ENCODE results near the gene ANKRD1.
A peak's percentile ranks its signal among the peaks of the same experiment; 100 is the strongest.
"Not testable (repeated sequence)": the region's sequence is repeated elsewhere in the genome, so short reads cannot be mapped to it uniquely, and the experiment has no call there.

ANKRD1 gene

GRCh38 chr10:90911133-90912051, 9.5 kb downstream of the ANKRD1 start:
- DNase-seq = peak; percentile 79

GRCh38 chr10:90906596-90906995, 14.3 kb downstream of the ANKRD1 start:
- no peak for DNase-seq

DNA sequence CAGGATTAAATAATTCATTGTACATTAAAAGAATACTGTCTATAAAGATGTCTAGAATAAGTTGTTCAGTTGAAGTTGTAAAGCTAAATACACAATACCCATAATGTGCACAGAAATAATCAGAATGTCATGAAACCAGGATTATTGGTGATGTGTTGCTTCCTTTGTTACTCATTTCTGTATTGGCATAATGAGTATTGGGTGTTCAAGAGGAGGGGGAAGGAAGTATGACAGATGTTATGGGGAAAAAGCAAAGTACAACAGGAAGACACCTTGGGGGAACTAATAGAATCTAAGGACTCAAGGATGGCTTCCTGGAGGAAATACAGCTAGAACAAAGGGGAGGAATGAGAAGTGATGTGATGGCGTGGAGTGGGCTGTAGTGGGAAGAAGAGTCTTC, 15.0 kb downstream of the ANKRD1 start:
- no peak for DNase-seq

- DNase-seq = not testable (repeated sequence)
These were observed 24.0 kb downstream of the ANKRD1 start for GRCh38 chr10:90896916-90897315.

DNA sequence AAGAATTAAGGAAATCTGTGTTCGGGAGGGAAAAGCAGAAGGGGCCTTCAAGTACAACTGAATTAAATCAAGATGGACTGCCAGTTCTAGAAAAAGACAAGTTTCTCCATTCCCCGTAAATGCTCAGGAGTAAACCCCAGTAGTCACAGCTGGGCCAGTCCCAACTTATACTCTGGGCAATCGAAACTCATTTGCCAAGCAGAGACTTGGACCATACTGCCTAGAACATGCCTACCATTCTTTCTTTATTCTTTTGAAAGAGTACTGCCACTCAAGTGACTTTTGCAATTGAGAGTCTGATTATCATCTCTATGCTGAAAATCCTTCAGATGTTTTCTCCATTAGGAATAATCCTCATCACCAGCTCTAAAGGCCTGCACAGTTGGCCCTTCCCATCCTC, 27.7 kb downstream of the ANKRD1 start:
- DNase-seq = no peak

GRCh38 chr10:90890347-90890746, 30.5 kb downstream of the ANKRD1 start:
- DNase-seq = no peak

- no peak for DNase-seq
These were observed 31.3 kb downstream of the ANKRD1 start for GRCh38 chr10:90889636-90890035.

GRCh38 chr10:90888387-90888786, 32.5 kb downstream of the ANKRD1 start:
- no peak for DNase-seq

- no peak for DNase-seq
These were observed 33.3 kb downstream of the ANKRD1 start for GRCh38 chr10:90887555-90887954.

- no peak for DNase-seq
These were observed 35.7 kb downstream of the ANKRD1 start for GRCh38 chr10:90885176-90885575.

DNA sequence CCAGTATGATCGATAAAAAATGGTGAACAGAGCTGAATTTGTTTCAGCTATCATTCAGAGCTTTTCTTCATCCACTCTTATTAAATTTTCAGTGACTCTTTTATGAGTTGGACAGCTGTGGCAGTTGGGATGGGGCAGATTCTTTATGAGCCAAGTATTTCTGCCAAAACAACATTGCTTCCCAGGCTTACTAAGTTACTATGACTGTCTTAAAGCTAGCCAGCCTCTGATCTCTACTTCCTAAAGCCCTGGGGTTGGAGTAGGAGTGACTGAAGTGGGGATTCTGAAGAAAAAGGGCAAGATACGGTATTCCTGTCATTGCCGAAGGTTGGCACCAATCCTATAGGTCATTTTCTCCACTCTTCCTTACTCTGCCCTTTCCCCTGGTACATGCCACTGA, 36.5 kb downstream of the ANKRD1 start:
- no peak for DNase-seq

DNA sequence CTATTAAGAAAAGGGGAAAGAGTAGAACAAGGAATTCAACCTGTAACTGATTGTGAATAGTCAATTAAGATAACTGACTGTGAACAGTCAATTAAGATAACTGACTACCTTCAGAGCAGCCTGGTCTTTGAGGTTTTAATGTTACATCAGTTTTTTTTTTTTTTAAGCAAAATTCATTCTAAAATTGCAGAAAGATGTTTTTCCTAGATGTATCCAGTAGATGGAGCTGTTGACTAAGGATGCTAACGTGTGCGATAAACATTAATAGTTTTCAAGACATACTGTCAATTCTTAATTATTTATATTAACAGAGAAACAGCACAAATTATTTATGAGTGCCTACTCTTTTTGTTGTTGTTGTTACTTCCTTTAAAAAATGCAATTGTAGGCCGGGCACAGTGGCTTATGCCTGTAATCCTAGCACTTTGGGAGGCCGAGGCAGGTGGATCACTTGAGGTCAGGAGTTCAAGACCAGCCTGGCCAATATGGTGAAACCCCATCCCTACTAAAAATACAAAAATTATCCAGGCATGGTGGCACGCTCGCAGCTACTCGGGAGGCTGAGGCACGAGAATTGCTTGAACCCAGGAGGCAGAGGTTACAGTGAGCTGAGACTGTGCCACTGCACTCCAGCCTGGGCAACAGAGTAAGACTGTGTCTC, 40.7 kb downstream of the ANKRD1 start:
- DNase-seq = peak; percentile 19

- no peak for DNase-seq
These were observed 41.8 kb downstream of the ANKRD1 start for GRCh38 chr10:90879062-90879461.

- DNase-seq = no peak
These were observed 48.3 kb downstream of the ANKRD1 start for GRCh38 chr10:90872648-90873020.

GRCh38 chr10:90871766-90872647, 48.9 kb downstream of the ANKRD1 start, which contains the start of gene RPP30:
TSS of gene RPP30 (plus strand) at chr10:90871974. CDS start at chr10:90871987, 13 bp downstream.
- DNase-seq = peak; percentile 82

- DNase-seq = peak; percentile 79
These were observed 49.6 kb downstream of the ANKRD1 start for GRCh38 chr10:90871279-90871765.

GRCh38 chr10:90866050-90866598, 54.8 kb downstream of the ANKRD1 start:
- no peak for DNase-seq

DNA sequence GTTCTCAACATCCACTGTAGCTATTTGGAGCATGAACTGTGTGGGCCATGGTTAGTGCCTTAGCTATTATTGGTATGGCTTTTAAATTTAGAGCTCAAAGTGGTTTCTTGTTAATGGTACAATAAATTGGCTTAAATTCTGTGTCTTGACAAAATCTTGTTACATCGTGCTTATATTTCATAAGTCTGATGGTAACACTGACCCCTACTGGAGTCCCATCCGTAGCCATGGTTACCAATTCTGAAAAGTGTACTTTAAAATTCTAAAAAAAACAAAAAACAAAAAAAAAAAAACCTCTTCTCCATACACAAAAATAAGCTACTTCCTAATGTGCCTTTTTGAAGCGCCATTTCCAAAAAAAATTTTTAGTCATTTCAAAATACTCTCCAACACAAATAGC, 55.5 kb downstream of the ANKRD1 start:
- DNase-seq = peak; percentile 1

GRCh38 chr10:90862908-90863514, 57.9 kb downstream of the ANKRD1 start:
- peak; percentile 21 for DNase-seq

All from NCI-H82 (cell line).